CD14-positive monocyte (primary cell): ENCODE results near the gene ANTXR2. TPM values are rescaled to one million over a fixed set of nuclear protein-coding genes. Genes with fewer than 3 reads are reported as not detected.

Source experiments
- DNase-seq, 3 donors: peaks; one replicate each; pipeline ENCODE4 v3.0.0-alpha.2; 2011 to 2022
- H2AFZ ChIP-seq: 2 replicates; pipeline ENCODE4 v1.6.0; 2012; ENCODE audit warnings: mild to moderate bottlenecking, low read depth, low read length, inconsistent platforms; ENCODE audit not compliant: insufficient read depth, poor library complexity, severe bottlenecking
- H3K27ac ChIP-seq, 2 donors: 1 replicate in 1 of 2; 2 replicates in 1 of 2; pipeline ENCODE4 v1.5.1; 2012 to 2013; ENCODE audit warnings: low read length in 2 of 2, control low read depth in 1 of 2, inconsistent platforms in 1 of 2, low read depth in 1 of 2, mild to moderate bottlenecking in 1 of 2
- H3K27me3 ChIP-seq, 2 donors: one replicate each; pipeline versions ENCODE4 v1.6.0 to v1.6.1; 2011 to 2013; ENCODE audit warnings: low read length in 2 of 2; ENCODE audit not compliant: control insufficient read depth in 2 of 2, insufficient read depth in 2 of 2
- H3K36me3 ChIP-seq, 2 donors: replicated peaks in 1 of 2; 1 replicate in 1 of 2; 2 replicates in 1 of 2; pipeline versions ENCODE4 v1.5.1 to v1.6.1; 2012 to 2013; ENCODE audit warnings: low read length in 2 of 2, control low read depth in 1 of 2, inconsistent platforms in 1 of 2, mild to moderate bottlenecking in 1 of 2; ENCODE audit not compliant: insufficient read depth in 2 of 2, control insufficient read depth in 1 of 2
- H3K4me1 ChIP-seq, 2 donors: 1 replicate in 1 of 2; 2 replicates in 1 of 2; pipeline versions ENCODE4 v1.5.1 to v1.6.1; 2012 to 2013; ENCODE audit warnings: low read length in 2 of 2, control low read depth in 1 of 2, inconsistent platforms in 1 of 2, mild to moderate bottlenecking in 1 of 2, moderate library complexity in 1 of 2; ENCODE audit not compliant: insufficient read depth in 2 of 2, control insufficient read depth in 1 of 2
- H3K4me2 ChIP-seq: replicated peaks from 2 replicates; pipeline ENCODE3; 2012; ENCODE audit warnings: low read length, moderate library complexity, mild to moderate bottlenecking; ENCODE audit not compliant: poor library complexity, severe bottlenecking; ENCODE audit errors: extremely low read depth
- H3K4me3 ChIP-seq, 3 experiments: fragments of 200-600 bp in 1 of 3; sonication (generic) in 1 of 3; replicated peaks in 1 of 3; 1 replicate in 2 of 3; 2 replicates in 1 of 3; pipeline ENCODE4 v1.5.1; 2011 to 2013; ENCODE audit warnings: low read length in 3 of 3, mild to moderate bottlenecking in 3 of 3, control low read depth in 2 of 3, low read depth in 2 of 3, inconsistent platforms in 1 of 3, moderate library complexity in 1 of 3
- H3K79me2 ChIP-seq: 2 replicates; pipeline ENCODE4 v1.6.0; 2012; ENCODE audit warnings: mild to moderate bottlenecking, control low read depth, inconsistent platforms, low read length, moderate library complexity; ENCODE audit not compliant: insufficient read depth
- H3K9ac ChIP-seq: 2 replicates; pipeline ENCODE4 v1.6.0; 2017; ENCODE audit warnings: low read length, mild to moderate bottlenecking; ENCODE audit not compliant: insufficient read depth, poor library complexity, severe bottlenecking
- H3K9me3 ChIP-seq, 2 donors: replicated peaks in 1 of 2; 1 replicate in 1 of 2; 2 replicates in 1 of 2; pipeline versions ENCODE4 v1.5.1 to v1.6.1; 2012 to 2013; ENCODE audit warnings: low read length in 2 of 2, control low read depth in 1 of 2; ENCODE audit not compliant: control insufficient read depth in 1 of 2, insufficient read depth in 1 of 2
- H4K20me1 ChIP-seq: 2 replicates; pipeline ENCODE4 v1.6.0; 2012; ENCODE audit warnings: mild to moderate bottlenecking, low read length, control low read depth, moderate library complexity; ENCODE audit not compliant: insufficient read depth
- H3K27ac Mint-ChIP-seq, 7 donors: one replicate each; pipeline ENCODE4 v1.8.0; 2020; ENCODE audit warnings: mild to moderate bottlenecking in 7 of 7, mixed read lengths in 7 of 7, moderate library complexity in 6 of 7, inconsistent platforms in 2 of 7
- H3K27me3 Mint-ChIP-seq, 3 donors: one replicate each; pipeline ENCODE4 v1.8.0; 2021 to 2022; ENCODE audit warnings: low read depth in 3 of 3, mild to moderate bottlenecking in 3 of 3, mixed read lengths in 3 of 3, moderate library complexity in 3 of 3, inconsistent platforms in 1 of 3
- H3K36me3 Mint-ChIP-seq, 2 donors: one replicate each; pipeline ENCODE4 v1.8.0; 2020; ENCODE audit warnings: mixed read lengths in 2 of 2, inconsistent platforms in 1 of 2, mild to moderate bottlenecking in 1 of 2
- H3K4me1 Mint-ChIP-seq: one replicate; pipeline ENCODE4 v1.8.0; 2020; ENCODE audit warnings: mild to moderate bottlenecking, mixed read lengths
- H3K4me3 Mint-ChIP-seq, 2 donors: one replicate each; pipeline ENCODE4 v1.8.0; 2020; ENCODE audit warnings: mild to moderate bottlenecking in 2 of 2, mixed read lengths in 2 of 2, moderate library complexity in 1 of 2
- H3K9me3 Mint-ChIP-seq, 7 donors: one replicate each; pipeline ENCODE4 v1.8.0; 2020 to 2022; ENCODE audit warnings: mixed read lengths in 7 of 7, mild to moderate bottlenecking in 6 of 7, moderate library complexity in 6 of 7, inconsistent platforms in 2 of 7
- CTCF ChIP-seq: fragments of 200-600 bp; IDR thresholded peaks from one replicate; pipeline ENCODE4 v1.8.0; 2022; ENCODE audit warnings: antibody characterized with exemption, mild to moderate bottlenecking
- WGBS: methylation state at CpG from one replicate; pipeline ENCODE4 v1.1.5; 2013; ENCODE audit warnings: missing lambda C conversion rate; ENCODE audit not compliant: insufficient coverage; 5-methylcytosine and 5-hydroxymethylcytosine counted together
- intact Hi-C, 2 donors: fragments of 100-400 bp; cut with micrococcal nuclease; formaldehyde crosslinking; loops; one replicate each; pipeline versions ENCODE4 v1.15.0 to v1.15.1; 2023
- polyA plus RNA-seq, 3 donors: library from polyadenylated mRNA; depleted of rRNA in 1 of 3; unstranded in 2 of 3; stranded (reverse) in 1 of 3; fragments of 300-500 nt in 2 of 3; fragments of >200 nt in 1 of 3; fragmentation: Illumina TruSeq in 2 of 3; gene quantifications; 1 replicate in 2 of 3; 2 replicates in 1 of 3; pipeline ENCODE4 v1.2.3, GENCODE V29; 2012 to 2021

Gene ANTXR2
- polyA plus RNA-seq, 3 donors = 15.4 to 69.6 (median 59.2) TPM

GRCh38 chr4:80035336-80035735 lies 37.7 kb downstream of the ANTXR2 start:
- Histone ChIP-seq H3K4me1 (peaks cover 4 to 12% of the 10 kb centered on the region in 2 donors), H3K9ac (no peak overlapping the region), H3K4me3 (no peak overlapping the region), H3K27ac (peak overlapping the region in 1 of 2 donors; percentile 34), H3K9me3 (no peaks in the 10 kb centered on the region), H3K4me2 (no peak overlapping the region), H3K36me3 (peaks cover 49 to 67% of the 10 kb centered on the region in 2 donors), H4K20me1 (peaks cover 28% of the 10 kb centered on the region), H2AFZ (no peak overlapping the region), H3K79me2 (peaks cover 26% of the 10 kb centered on the region), H3K27me3 (no peaks in the 10 kb centered on the region)
- Mint-ChIP-seq H3K27me3 (no peaks in the 10 kb centered on the region), H3K4me1 (peaks cover 15% of the 10 kb centered on the region), H3K27ac (peak overlapping the region in 1 of 7 donors; percentile 25), H3K36me3 (peaks cover 48 to 52% of the 10 kb centered on the region in 2 donors), H3K9me3 (no peaks in the 10 kb centered on the region), H3K4me3 (no peak overlapping the region)
- WGBS = no CpG with 5 or more reads among the region's 2 CpGs
- intact Hi-C loops = no loop called here
- peak in 1 of 3 donors; percentile 17 for DNase-seq
- no peak for TF ChIP-seq CTCF

GRCh38 chr4:80033581-80033980 lies 39.4 kb downstream of the ANTXR2 start:
- no peak for DNase-seq
- Mint-ChIP-seq H3K27ac (no peak overlapping the region), H3K4me1 (peaks cover 15% of the 10 kb centered on the region), H3K36me3 (peaks cover 34 to 38% of the 10 kb centered on the region in 2 donors), H3K4me3 (no peak overlapping the region), H3K9me3 (no peaks in the 10 kb centered on the region), H3K27me3 (no peaks in the 10 kb centered on the region)
- H4K20me1 ChIP-seq = peaks cover 18% of the 10 kb centered on the region
- peaks cover 64 to 68% of the 10 kb centered on the region in 2 donors for H3K36me3 ChIP-seq
- peaks cover 4 to 12% of the 10 kb centered on the region in 2 donors for H3K4me1 ChIP-seq
- no peak overlapping the region for H3K4me2 ChIP-seq
- no peak for TF ChIP-seq CTCF
- no peak overlapping the region for H3K4me3 ChIP-seq
- no peak overlapping the region for H3K9ac ChIP-seq
- no peaks in the 10 kb centered on the region for H3K9me3 ChIP-seq
- no peak overlapping the region for H3K27ac ChIP-seq
- intact Hi-C loops = no loop called here
- no peak overlapping the region for H2AFZ ChIP-seq
- H3K79me2 ChIP-seq = peaks cover 26% of the 10 kb centered on the region
- no peaks in the 10 kb centered on the region for H3K27me3 ChIP-seq
